Esophagus squamous epithelium (tissue), 4 donors: ENCODE results near the gene SOS1.

Experiments
- POLR2A ChIP-seq, 4 donors: fragments of 450-650 bp; IDR thresholded peaks; one replicate each; pipeline ENCODE4 v1.6.1; 2017; ENCODE audit warnings: antibody characterized with exemption in 4 of 4, mild to moderate bottlenecking in 4 of 4, moderate library complexity in 3 of 4
- TF ChIP-seq, protein P1 (sequence below), 6 experiments: fragments of 450-650 bp in 4 of 6; fragments of 200-600 bp in 2 of 6; sonication (generic) in 2 of 6; IDR thresholded peaks; one replicate each; pipeline ENCODE4 v1.5.1; 2016 to 2019; ENCODE audit warnings: antibody characterized with exemption in 6 of 6, mild to moderate bottlenecking in 4 of 6, moderate library complexity in 4 of 6

DNA sequence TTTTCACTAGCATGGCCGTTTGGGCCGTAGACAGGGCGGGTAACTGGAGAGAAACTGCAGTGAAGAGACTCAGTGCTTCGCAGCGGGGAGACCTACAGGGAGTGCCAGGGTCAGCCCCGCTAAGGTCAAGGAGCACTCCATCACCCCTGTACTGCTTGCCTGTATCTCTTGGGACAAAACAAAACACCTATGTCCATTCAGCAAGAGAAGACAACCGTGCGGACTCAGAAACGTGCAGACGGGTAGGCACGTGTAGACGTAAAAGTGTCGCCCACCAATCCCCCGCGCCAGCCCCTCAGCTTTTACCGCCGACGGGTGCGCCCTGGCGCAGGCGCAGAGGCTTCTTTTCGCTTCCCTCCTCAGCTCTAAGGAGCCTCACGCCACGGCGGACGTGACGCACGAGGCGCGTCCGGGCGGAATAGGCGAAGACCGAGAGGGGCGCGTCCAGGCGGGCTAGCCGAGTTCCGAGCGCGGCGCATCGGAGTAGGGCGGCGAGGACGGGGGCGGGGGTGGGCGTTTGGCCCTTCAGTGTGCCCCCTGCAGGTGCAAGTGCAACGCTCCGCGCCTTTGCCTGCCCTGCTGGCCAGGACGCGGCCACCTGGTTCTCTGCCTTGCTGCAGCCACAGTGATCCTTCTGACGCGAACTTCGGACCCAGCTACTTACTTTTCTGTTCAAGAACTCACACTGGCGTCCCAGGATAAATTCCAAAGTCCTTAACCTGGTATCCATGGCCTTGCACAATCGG, 3.3 kb upstream of the SOS1 start:
- peak in 3 of 4 donors; percentile 65 to 91 (median 72) for TF ChIP-seq POLR2A (IDR thresholded peaks at IDR 0.05)
- TF ChIP-seq, protein P1, sequence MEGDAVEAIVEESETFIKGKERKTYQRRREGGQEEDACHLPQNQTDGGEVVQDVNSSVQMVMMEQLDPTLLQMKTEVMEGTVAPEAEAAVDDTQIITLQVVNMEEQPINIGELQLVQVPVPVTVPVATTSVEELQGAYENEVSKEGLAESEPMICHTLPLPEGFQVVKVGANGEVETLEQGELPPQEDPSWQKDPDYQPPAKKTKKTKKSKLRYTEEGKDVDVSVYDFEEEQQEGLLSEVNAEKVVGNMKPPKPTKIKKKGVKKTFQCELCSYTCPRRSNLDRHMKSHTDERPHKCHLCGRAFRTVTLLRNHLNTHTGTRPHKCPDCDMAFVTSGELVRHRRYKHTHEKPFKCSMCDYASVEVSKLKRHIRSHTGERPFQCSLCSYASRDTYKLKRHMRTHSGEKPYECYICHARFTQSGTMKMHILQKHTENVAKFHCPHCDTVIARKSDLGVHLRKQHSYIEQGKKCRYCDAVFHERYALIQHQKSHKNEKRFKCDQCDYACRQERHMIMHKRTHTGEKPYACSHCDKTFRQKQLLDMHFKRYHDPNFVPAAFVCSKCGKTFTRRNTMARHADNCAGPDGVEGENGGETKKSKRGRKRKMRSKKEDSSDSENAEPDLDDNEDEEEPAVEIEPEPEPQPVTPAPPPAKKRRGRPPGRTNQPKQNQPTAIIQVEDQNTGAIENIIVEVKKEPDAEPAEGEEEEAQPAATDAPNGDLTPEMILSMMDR (IDR thresholded peaks at IDR 0.05) = peak; percentile 19 to 61 (median 33)
